PC-9 (cell line): Measurements from ENCODE around the gene ULK2. TPM values are rescaled to one million over a fixed set of nuclear protein-coding genes. Genes with fewer than 3 reads are reported as not detected.

Experiments
- BruUV-seq: library from RNA; stranded (reverse); fragments of 400-500 nt; replicated peaks from 2 replicates; lab custom pipeline; 2021; lab: Mats Ljungman, UMichigan
- CTCF ChIA-PET: fragments of 300-600 bp; sonication (Branson Sonifier 250); formaldehyde crosslinking; loops from one replicate; lab custom pipeline; 2022; ENCODE audit warnings: antibody characterized with exemption; lab: Charles Lee
- POLR2A ChIA-PET: fragments of 300-600 bp; sonication (Branson Sonifier 250); formaldehyde crosslinking; loops from one replicate; lab custom pipeline; 2022; ENCODE audit warnings: antibody characterized with exemption; ENCODE audit not compliant: unreplicated experiment; lab: Charles Lee
- DNase-seq, 2 experiments: peaks; one replicate each; pipeline versions ENCODE4 v3.0.0 to v3.0.0-alpha.2; 2015 to 2022; ENCODE audit warnings: mixed read lengths in 1 of 2
- H2AFZ ChIP-seq: fragments of 200-600 bp; sonication (generic); 2 replicates; pipeline ENCODE4 v1.8.1; 2017; ENCODE audit warnings: antibody characterized with exemption
- H3F3A ChIP-seq: fragments of 200-600 bp; sonication (generic); 2 replicates; pipeline ENCODE4 v1.8.1; 2017; ENCODE audit warnings: antibody characterized with exemption, mild to moderate bottlenecking, low read depth; ENCODE audit not compliant: insufficient read depth
- H3K27ac ChIP-seq: fragments of 200-600 bp; sonication (generic); 2 replicates; pipeline ENCODE4 v1.6.1; 2016; ENCODE audit warnings: mixed run types
- H3K27me3 ChIP-seq: fragments of 200-600 bp; sonication (generic); 2 replicates; pipeline ENCODE4 v1.6.1; 2016; ENCODE audit warnings: low read depth, mixed run types; ENCODE audit not compliant: insufficient read depth
- H3K36me3 ChIP-seq: fragments of 200-600 bp; sonication (generic); 2 replicates; pipeline ENCODE4 v1.6.1; 2016; ENCODE audit warnings: low read depth, mixed run types
- H3K4me1 ChIP-seq: fragments of 200-600 bp; sonication (generic); replicated peaks from 2 replicates; pipeline ENCODE4 v1.6.1; 2016; ENCODE audit warnings: mixed run types; ENCODE audit not compliant: insufficient read depth
- H3K4me2 ChIP-seq: fragments of 200-600 bp; sonication (generic); 2 replicates; pipeline ENCODE4 v1.6.1; 2017; ENCODE audit warnings: mixed run types
- H3K4me3 ChIP-seq: fragments of 200-600 bp; sonication (generic); 2 replicates; pipeline ENCODE4 v1.6.1; 2016; ENCODE audit warnings: mixed run types
- H3K79me2 ChIP-seq: fragments of 200-600 bp; sonication (generic); 2 replicates; pipeline ENCODE4 v1.6.1; 2017; ENCODE audit warnings: low read depth, mixed run types
- H3K9me2 ChIP-seq: fragments of 200-600 bp; sonication (generic); 2 replicates; pipeline ENCODE4 v1.8.1; 2017; ENCODE audit warnings: mild to moderate bottlenecking; ENCODE audit not compliant: insufficient read depth
- H3K9me3 ChIP-seq: fragments of 200-600 bp; sonication (generic); 2 replicates; pipeline ENCODE4 v1.8.1; 2016; ENCODE audit warnings: low read depth; ENCODE audit not compliant: insufficient read depth
- H4K20me1 ChIP-seq: fragments of 200-600 bp; sonication (generic); 2 replicates; pipeline ENCODE4 v1.8.1; 2017; ENCODE audit not compliant: insufficient read depth
- CTCF ChIP-seq: fragments of 200-600 bp; sonication (generic); conservative IDR thresholded peaks from 2 replicates; pipeline ENCODE4 v1.6.1; 2017; ENCODE audit warnings: mixed run types, antibody characterized with exemption, mild to moderate bottlenecking, moderate library complexity
- EZH2 ChIP-seq: fragments of 200-600 bp; sonication (generic); IDR thresholded peaks from 2 replicates; pipeline ENCODE4 v1.8.0; 2017; ENCODE audit warnings: antibody characterized with exemption, low read depth
- intact Hi-C: fragments of 100-400 bp; cut with micrococcal nuclease; formaldehyde crosslinking; loops from one replicate; pipeline ENCODE4 v1.10.0; 2022; ENCODE audit not compliant: unreplicated experiment
- total RNA-seq: library from RNA; stranded (reverse); gene quantifications from 2 replicates; pipeline ENCODE4 v1.2.3, GENCODE V29; 2021

ULK2 gene
- total RNA-seq, 1 experiment from 2014 or later = 8.7 TPM

- ChIA-PET POLR2A (no interaction called here), CTCF (no interaction called here)
- Histone ChIP-seq H3K79me2 (no peaks in the 10 kb centered on the region; the same call in 1 of the 2 replicates), H3K4me1 (peaks cover 16% of the 10 kb centered on the region), H3K9me3 (no peaks in the 10 kb centered on the region), H3K4me2 (no peak overlapping the region), H3K36me3 (peaks cover 3% of the 10 kb centered on the region; the same call in 1 of the 2 replicates), H2AFZ (no peak overlapping the region), H3K27me3 (no peaks in the 10 kb centered on the region), H3K4me3 (no peak overlapping the region), H3K9me2 (no peaks in the 10 kb centered on the region), H3K27ac (no peak overlapping the region), H4K20me1 (no peaks in the 10 kb centered on the region), H3F3A (peaks cover 38% of the 10 kb centered on the region)
- DNase-seq = no peak
- intact Hi-C loops = no loop called here
- BruUV-seq = no TSS peak
- TF ChIP-seq EZH2 = no peak
- no peak for TF ChIP-seq CTCF
Observed at GRCh38 chr17:19738757-19739156, 129.0 kb downstream of the ULK2 start.

GRCh38 chr17:19738073-19738449, 129.7 kb downstream of the ULK2 start:
- peaks cover 38% of the 10 kb centered on the region for H3F3A ChIP-seq
- no peak overlapping the region for H3K4me3 ChIP-seq
- CTCF ChIA-PET = no interaction called here
- peaks cover 3% of the 10 kb centered on the region; the same call in 1 of the 2 replicates for H3K36me3 ChIP-seq
- no peaks in the 10 kb centered on the region for H3K79me2 ChIP-seq
- no peaks in the 10 kb centered on the region for H3K27me3 ChIP-seq
- TF ChIP-seq EZH2 (no peak), CTCF (no peak)
- H3K4me1 ChIP-seq = peaks cover 16% of the 10 kb centered on the region
- intact Hi-C loops = no loop called here
- no peak overlapping the region for H3K27ac ChIP-seq
- H3K4me2 ChIP-seq = no peak overlapping the region
- DNase-seq = no peak
- no peaks in the 10 kb centered on the region for H3K9me3 ChIP-seq
- no peaks in the 10 kb centered on the region for H4K20me1 ChIP-seq
- POLR2A ChIA-PET = no interaction called here
- TSS peak; percentile 35 for BruUV-seq
- no peaks in the 10 kb centered on the region for H3K9me2 ChIP-seq
- no peak overlapping the region for H2AFZ ChIP-seq

- Histone ChIP-seq H3K36me3 (peaks cover 3% of the 10 kb centered on the region; the same call in 1 of the 2 replicates), H3F3A (peaks cover 38% of the 10 kb centered on the region), H3K27me3 (no peaks in the 10 kb centered on the region), H3K9me3 (no peaks in the 10 kb centered on the region), H3K9me2 (no peaks in the 10 kb centered on the region), H3K4me3 (no peak overlapping the region), H3K4me2 (no peak overlapping the region), H4K20me1 (no peaks in the 10 kb centered on the region), H2AFZ (no peak overlapping the region), H3K4me1 (peaks cover 16% of the 10 kb centered on the region), H3K27ac (no peak overlapping the region), H3K79me2 (no peaks in the 10 kb centered on the region)
- no peak for TF ChIP-seq CTCF
- no peak for TF ChIP-seq EZH2
- no TSS peak for BruUV-seq
- POLR2A ChIA-PET = interaction anchor here (0.6 to 0.9 kb wide), 2 partner anchors 14 to 89 kb away, joined by 4 to 7 read pairs; partner anchors contain the start of gene ALDH3A2
- CTCF ChIA-PET = no interaction called here
- intact Hi-C loops = no loop called here
- no peak for DNase-seq
Observed at GRCh38 chr17:19737305-19738072, 130.2 kb downstream of the ULK2 start.
